Measurements from ENCODE around the gene ROBO1. TPM values are rescaled to one million over a fixed set of nuclear protein-coding genes. Genes with fewer than 3 reads are reported as not detected.
"Not testable (repeated sequence)": the region's sequence is repeated elsewhere in the genome, so short reads cannot be mapped to it uniquely, and the experiment has no call there.

ROBO1 gene
- total RNA-seq, 3 donors from 2014 or later = 12.7 to 50.7 (median 23.6) TPM

DNA sequence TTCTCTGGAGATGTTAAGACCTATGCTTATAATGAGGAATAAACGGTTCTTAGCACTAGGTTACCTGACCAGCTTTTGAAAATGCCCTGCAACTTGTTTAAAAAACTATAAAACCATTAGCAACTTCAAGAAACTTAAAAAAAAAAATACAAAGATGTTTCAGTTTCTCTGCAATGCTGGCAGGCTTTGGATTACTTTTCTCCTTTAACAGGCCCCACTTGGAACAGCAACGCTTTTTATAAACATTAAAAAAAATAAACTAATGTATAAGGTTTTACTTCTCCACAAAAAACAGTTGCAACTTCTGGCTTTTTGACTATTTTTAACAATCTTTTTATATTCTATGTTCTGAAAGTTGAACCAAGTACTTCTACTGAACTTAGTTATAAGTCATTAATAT is 1006.7 kb downstream of the ROBO1 start:
- no peak overlapping the region for H3K4me3 ChIP-seq
- H3K4me1 ChIP-seq = no peaks in the 10 kb centered on the region
- H3K27me3 ChIP-seq = no peaks in the 10 kb centered on the region
- intact Hi-C loops (cut with DNase I; ENCODE audit: low total_unique reads) = no loop called here
- TF ChIP-seq, protein P1, sequence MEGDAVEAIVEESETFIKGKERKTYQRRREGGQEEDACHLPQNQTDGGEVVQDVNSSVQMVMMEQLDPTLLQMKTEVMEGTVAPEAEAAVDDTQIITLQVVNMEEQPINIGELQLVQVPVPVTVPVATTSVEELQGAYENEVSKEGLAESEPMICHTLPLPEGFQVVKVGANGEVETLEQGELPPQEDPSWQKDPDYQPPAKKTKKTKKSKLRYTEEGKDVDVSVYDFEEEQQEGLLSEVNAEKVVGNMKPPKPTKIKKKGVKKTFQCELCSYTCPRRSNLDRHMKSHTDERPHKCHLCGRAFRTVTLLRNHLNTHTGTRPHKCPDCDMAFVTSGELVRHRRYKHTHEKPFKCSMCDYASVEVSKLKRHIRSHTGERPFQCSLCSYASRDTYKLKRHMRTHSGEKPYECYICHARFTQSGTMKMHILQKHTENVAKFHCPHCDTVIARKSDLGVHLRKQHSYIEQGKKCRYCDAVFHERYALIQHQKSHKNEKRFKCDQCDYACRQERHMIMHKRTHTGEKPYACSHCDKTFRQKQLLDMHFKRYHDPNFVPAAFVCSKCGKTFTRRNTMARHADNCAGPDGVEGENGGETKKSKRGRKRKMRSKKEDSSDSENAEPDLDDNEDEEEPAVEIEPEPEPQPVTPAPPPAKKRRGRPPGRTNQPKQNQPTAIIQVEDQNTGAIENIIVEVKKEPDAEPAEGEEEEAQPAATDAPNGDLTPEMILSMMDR (IDR thresholded peaks at IDR 0.05) = no peak
- TF ChIP-seq POLR2A (IDR thresholded peaks at IDR 0.05) = no peak
- TF ChIP-seq POLR2AphosphoS5 (IDR thresholded peaks at IDR 0.05) = no peak
- H3K36me3 ChIP-seq = no peaks in the 10 kb centered on the region
- H3K27ac ChIP-seq = no peak overlapping the region
- no peak for DNase-seq (ENCODE audit: low spot score in 2 of 2)
- H3K9me3 ChIP-seq = no peaks in the 10 kb centered on the region

DNA sequence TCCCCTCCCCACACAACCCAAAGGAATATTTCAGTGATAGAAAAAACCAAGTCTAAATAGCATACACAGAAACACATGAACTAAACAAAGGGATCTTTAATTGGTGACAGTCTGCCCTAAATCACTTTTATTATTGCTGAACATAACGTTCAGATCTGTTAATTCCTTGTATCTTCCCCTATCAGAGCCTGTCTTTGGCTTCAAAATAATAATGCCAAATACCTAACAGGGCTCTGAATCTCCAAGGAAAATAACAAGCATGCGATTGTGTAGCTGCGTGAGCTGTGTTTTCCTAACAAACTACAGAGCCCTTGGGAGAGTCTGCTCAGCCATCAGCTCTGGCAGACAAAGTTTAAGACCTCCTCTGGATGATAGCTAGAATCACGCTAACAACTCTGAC is 1010.1 kb downstream of the ROBO1 start:
- H3K36me3 ChIP-seq = no peaks in the 10 kb centered on the region
- no peaks in the 10 kb centered on the region for H3K27me3 ChIP-seq
- TF ChIP-seq POLR2AphosphoS5 (IDR thresholded peaks at IDR 0.05) = no peak
- TF ChIP-seq POLR2A (IDR thresholded peaks at IDR 0.05) = no peak
- TF ChIP-seq, protein P1 (IDR thresholded peaks at IDR 0.05) = no peak
- intact Hi-C loops (cut with DNase I; ENCODE audit: low total_unique reads) = no loop called here
- H3K4me1 ChIP-seq = peaks cover 0 to 6% of the 10 kb centered on the region in 2 donors
- DNase-seq (ENCODE audit: low spot score in 2 of 2) = no peak
- H3K9me3 ChIP-seq = no peaks in the 10 kb centered on the region
- H3K27ac ChIP-seq = no peak overlapping the region
- H3K4me3 ChIP-seq = no peak overlapping the region

DNA sequence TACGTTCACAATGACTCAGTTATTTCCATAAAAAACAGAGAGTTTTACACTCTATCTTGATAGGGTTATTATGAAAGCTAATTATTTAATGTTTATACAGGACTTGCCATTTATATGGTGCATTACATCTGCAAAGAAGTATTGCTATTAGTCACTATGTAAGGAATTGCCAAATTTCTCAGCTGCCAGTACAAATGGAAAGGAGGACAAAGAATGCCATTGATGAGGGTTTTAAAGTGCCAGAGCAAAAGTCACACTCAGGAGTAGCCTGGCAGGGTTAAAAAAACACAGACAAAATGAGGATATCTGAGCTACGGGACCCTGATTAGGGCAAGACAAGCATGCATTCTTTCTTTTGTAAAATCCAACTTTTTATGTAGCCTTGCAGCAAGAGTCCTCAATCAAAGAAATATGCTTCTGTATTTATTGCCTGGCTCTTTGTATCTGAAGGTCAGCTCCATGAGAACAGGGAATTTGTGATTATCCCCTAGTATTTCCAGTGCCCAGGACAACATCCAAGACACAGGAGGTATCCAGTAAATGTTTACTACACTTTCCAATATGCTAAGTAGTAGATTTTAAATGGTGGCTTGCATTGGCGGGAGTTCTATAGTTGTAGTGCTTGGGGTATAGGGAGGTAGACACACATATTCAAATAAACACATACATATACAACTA is 1013.6 kb downstream of the ROBO1 start:
- no peak overlapping the region for H3K27ac ChIP-seq
- no peak for DNase-seq (ENCODE audit: low spot score in 2 of 2)
- no peak overlapping the region for H3K4me3 ChIP-seq
- no peaks in the 10 kb centered on the region for H3K9me3 ChIP-seq
- intact Hi-C loops (cut with DNase I; ENCODE audit: low total_unique reads) = no loop called here
- H3K36me3 ChIP-seq = no peaks in the 10 kb centered on the region
- peaks cover 0 to 6% of the 10 kb centered on the region in 2 donors for H3K4me1 ChIP-seq
- TF ChIP-seq POLR2AphosphoS5 (IDR thresholded peaks at IDR 0.05) (no peak), POLR2A (IDR thresholded peaks at IDR 0.05) (no peak)
- TF ChIP-seq, protein P1 (IDR thresholded peaks at IDR 0.05) = no peak
- H3K27me3 ChIP-seq = no peaks in the 10 kb centered on the region

DNA sequence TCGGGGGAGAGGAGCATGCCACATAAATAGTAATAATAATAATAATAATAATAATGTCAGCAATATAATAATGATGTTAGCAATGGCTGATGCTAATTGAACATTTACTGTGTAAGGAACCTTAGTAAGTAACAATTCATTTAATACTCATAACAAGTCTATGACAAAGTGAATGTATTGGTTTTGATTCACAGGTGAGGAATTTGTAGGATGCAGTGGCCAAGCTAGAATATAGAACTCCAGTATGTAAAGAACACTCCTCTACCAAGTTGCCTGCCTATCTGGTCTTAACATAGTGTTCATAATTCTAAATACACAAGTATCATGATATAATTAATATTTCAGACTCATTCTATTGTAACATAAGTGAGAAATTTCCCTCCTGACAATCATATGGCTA is 1016.5 kb downstream of the ROBO1 start:
- no peaks in the 10 kb centered on the region for H3K9me3 ChIP-seq
- H3K27me3 ChIP-seq = no peaks in the 10 kb centered on the region
- TF ChIP-seq, protein P1 (IDR thresholded peaks at IDR 0.05) = no peak
- no peak for TF ChIP-seq POLR2A (IDR thresholded peaks at IDR 0.05)

DNA sequence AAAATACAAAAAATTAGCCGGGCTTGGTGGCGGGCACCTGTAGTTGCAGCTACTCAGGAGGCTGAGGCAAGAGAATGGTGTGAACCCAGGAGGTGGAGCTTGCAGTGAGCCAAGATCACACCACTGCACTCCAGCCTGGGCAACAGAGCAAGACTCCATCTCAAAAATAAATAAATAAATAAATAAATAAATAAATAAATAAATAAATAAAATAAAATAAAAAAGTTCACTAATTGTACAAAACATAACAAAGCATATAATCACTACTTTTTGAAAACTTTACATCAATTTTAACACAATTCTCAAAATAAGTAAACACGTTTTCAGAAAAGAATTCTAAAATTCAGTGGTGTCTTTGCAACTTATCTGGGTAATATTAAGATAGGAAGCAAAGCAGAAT is 1017.5 kb downstream of the ROBO1 start:
- H3K4me1 ChIP-seq; DNase-seq (ENCODE audit: low spot score in 2 of 2); H3K36me3 ChIP-seq; H3K27me3 ChIP-seq; H3K9me3 ChIP-seq; H3K4me3 ChIP-seq; H3K27ac ChIP-seq; intact Hi-C loops (cut with DNase I; ENCODE audit: low total_unique reads): not testable (repeated sequence)

More for the DNA sequence above, 1016.5 kb downstream of the ROBO1 start:
- intact Hi-C loops (cut with DNase I; ENCODE audit: low total_unique reads) = no loop called here
- Histone ChIP-seq H3K27ac (no peak overlapping the region), H3K4me3 (no peak overlapping the region), H3K36me3 (no peaks in the 10 kb centered on the region), H3K4me1 (peaks cover 0 to 6% of the 10 kb centered on the region in 2 donors)
- no peak for DNase-seq (ENCODE audit: low spot score in 2 of 2)
